ENCODE results near the gene LDLRAD4. TPM values are rescaled to one million over a fixed set of nuclear protein-coding genes. Genes with fewer than 3 reads are reported as not detected.

LDLRAD4 gene
- total RNA-seq, 4 donors from 2014 or later, result 2.7 to 22.5 (median 10.8) TPM

- intact Hi-C loops (cut with DNase I; ENCODE audit: low total_unique reads), result no loop called here
- TF ChIP-seq CTCF (IDR thresholded peaks at IDR 0.05), result no peak
- no peak for TF ChIP-seq POLR2A (IDR thresholded peaks at IDR 0.05)
- 73 to 90% methylated on average over 4 of the region's 4 CpGs for WGBS, 2 donors
- DNase-seq (ENCODE audit: low spot score in 2 of 2), result no peak
- H3K4me3 ChIP-seq (ENCODE audit: low read depth, poor library complexity, severe bottlenecking), result no peak overlapping the region
Measured at GRCh38 chr18:13534631-13535030, 316.1 kb downstream of the LDLRAD4 start.

DNA sequence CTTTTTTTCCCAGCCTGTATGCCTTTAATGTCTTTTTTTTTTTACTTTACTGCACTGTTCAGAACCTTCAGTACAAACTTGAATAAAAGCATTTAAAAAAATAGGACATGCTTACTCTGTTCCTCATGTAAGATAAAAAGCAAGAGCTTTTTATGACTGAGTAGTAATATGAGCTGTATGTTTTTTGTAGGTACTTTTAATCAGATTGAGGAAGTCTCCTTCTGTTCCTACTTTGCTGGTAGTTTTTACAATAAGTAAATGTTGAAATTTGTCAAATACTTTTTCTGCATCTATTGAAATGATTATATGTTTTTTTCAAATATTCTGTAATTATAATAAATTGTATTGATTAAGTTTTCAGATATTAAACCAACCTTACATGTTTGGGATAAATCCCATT lies 318.0 kb downstream of the LDLRAD4 start:
- DNase-seq (ENCODE audit: low spot score in 2 of 2), result no peak
- TF ChIP-seq POLR2A (IDR thresholded peaks at IDR 0.05) (no peak), CTCF (IDR thresholded peaks at IDR 0.05) (no peak)
- no peak overlapping the region for H3K4me3 ChIP-seq (ENCODE audit: low read depth, poor library complexity, severe bottlenecking)
- intact Hi-C loops (cut with DNase I; ENCODE audit: low total_unique reads), result no loop called here

GRCh38 chr18:13537022-13537780 lies 318.6 kb downstream of the LDLRAD4 start:
- intact Hi-C loops (cut with DNase I; ENCODE audit: low total_unique reads), result no loop called here
- WGBS, 2 donors, result 94% methylated on average over 7 of the region's 7 CpGs
- TF ChIP-seq POLR2A (IDR thresholded peaks at IDR 0.05), result no peak
- no peak for TF ChIP-seq CTCF (IDR thresholded peaks at IDR 0.05)
- H3K4me3 ChIP-seq (ENCODE audit: low read depth, poor library complexity, severe bottlenecking), result no peak overlapping the region
- DNase-seq (ENCODE audit: low spot score in 2 of 2), result no peak

DNA sequence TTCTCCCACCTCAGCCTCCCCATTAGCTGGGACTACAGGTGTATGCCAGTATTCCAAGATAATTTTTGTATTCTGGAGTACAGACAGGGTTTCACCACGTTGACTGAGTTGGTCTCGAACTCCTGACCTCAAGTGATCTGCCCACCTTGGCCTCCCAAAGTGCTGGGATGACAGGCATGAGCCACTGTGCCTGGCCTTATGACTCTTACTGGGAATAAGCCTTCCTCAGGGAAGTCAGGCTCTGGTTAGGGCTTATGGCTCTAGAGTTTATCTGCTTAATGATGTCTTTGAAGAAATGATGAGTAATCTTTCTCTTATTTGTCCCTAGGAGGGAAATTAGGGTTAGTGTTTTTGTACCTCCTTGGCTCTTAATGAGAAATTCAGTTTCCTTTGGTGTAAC lies 320.1 kb downstream of the LDLRAD4 start:
- DNase-seq (ENCODE audit: low spot score in 2 of 2), result no peak
- no peak overlapping the region for H3K4me3 ChIP-seq (ENCODE audit: low read depth, poor library complexity, severe bottlenecking)
- TF ChIP-seq CTCF (IDR thresholded peaks at IDR 0.05) (no peak), POLR2A (IDR thresholded peaks at IDR 0.05) (no peak)
- intact Hi-C loops (cut with DNase I; ENCODE audit: low total_unique reads), result no loop called here
- 72 to 91% methylated on average over 2 of the region's 2 CpGs for WGBS, 2 donors

DNA sequence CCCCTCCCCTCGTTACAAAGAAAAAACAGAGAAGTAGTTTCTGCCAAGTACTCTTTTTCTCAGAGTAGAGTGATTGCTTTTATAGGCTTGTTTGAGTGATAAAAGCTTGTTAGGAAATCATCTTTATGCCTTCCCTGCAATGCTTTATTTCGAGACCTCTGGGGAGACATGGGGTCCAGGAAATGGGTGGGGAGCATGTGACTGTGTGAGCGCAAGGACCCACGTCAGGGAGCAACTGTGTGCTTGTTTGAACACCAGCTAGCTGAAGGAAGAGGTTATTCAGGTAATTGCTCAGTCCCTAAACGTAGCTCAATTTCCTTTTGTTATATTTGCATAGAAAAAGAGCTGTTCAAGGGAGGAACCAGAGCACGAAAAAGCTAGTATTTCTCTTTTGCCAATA lies 320.5 kb downstream of the LDLRAD4 start:
- no peak overlapping the region for H3K4me3 ChIP-seq (ENCODE audit: low read depth, poor library complexity, severe bottlenecking)
- TF ChIP-seq POLR2A (IDR thresholded peaks at IDR 0.05) (no peak), CTCF (IDR thresholded peaks at IDR 0.05) (no peak)
- DNase-seq (ENCODE audit: low spot score in 2 of 2), result no peak
- WGBS, 2 donors, result 47 to 52% methylated on average over 6 of the region's 6 CpGs
- intact Hi-C loops (cut with DNase I; ENCODE audit: low total_unique reads), result no loop called here

All from lower leg skin (tissue), 4 donors.